MG63 (cell line): ENCODE measurements around the gene LINS1. TPM values are rescaled to one million over a fixed set of nuclear protein-coding genes. Genes with fewer than 3 reads are reported as not detected.

Experiments
- DNase-seq: peaks from one replicate; pipeline ENCODE4 v3.0.0-alpha.2; 2020
- H3K27me3 ChIP-seq: fragments of 250-450 bp; sonication (Bioruptor Pico); 2 replicates; pipeline ENCODE4 v1.5.1; 2020; ENCODE audit warnings: mild to moderate bottlenecking, moderate library complexity
- H3K36me3 ChIP-seq: fragments of 250-450 bp; sonication (Bioruptor Pico); 2 replicates; pipeline ENCODE4 v1.5.1; 2020; ENCODE audit warnings: mild to moderate bottlenecking, moderate library complexity
- H3K4me3 ChIP-seq: fragments of 250-450 bp; sonication (Bioruptor Pico); 2 replicates; pipeline ENCODE4 v1.5.1; 2020; ENCODE audit warnings: mild to moderate bottlenecking, moderate library complexity
- H3K9me3 ChIP-seq: fragments of 250-450 bp; sonication (Bioruptor Pico); 2 replicates; pipeline ENCODE4 v1.5.1; 2020; ENCODE audit warnings: mild to moderate bottlenecking, moderate library complexity
- total RNA-seq: library from RNA; depleted of rRNA; stranded (reverse); fragments of >200 nt; shearing (Covaris generic); gene quantifications from 2 replicates; pipeline ENCODE4 v1.2.3, GENCODE V29; 2014; ENCODE audit warnings: low replicate concordance; rRNA removed

LINS1 gene
- total RNA-seq, 1 experiment from 2014 or later = 8.0 TPM

DNA sequence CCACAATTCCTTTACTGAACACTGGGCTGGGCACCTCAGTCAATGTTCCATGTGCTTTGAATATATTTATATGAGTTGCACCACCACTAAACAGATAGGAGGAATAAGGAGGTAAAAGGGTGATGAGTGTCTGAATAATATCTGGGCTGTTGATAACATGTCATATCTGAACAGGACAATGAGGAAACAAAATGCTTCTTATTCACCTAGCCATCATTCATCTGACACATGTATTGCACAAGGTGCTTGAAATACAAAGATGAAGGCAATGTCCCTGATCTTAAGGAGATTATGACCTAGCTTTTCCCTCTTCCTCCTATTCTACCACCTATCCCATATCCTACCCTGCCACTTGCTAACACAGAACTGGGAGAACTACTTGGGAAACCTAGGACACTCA, 65.3 kb downstream of the LINS1 start:
- no peaks in the 10 kb centered on the region for H3K36me3 ChIP-seq
- no peak overlapping the region for H3K4me3 ChIP-seq
- no peak for DNase-seq
- H3K27me3 ChIP-seq = peaks cover 7% of the 10 kb centered on the region; the same call in 1 of the 2 replicates
- no peaks in the 10 kb centered on the region; the same call in 1 of the 2 replicates for H3K9me3 ChIP-seq

DNA sequence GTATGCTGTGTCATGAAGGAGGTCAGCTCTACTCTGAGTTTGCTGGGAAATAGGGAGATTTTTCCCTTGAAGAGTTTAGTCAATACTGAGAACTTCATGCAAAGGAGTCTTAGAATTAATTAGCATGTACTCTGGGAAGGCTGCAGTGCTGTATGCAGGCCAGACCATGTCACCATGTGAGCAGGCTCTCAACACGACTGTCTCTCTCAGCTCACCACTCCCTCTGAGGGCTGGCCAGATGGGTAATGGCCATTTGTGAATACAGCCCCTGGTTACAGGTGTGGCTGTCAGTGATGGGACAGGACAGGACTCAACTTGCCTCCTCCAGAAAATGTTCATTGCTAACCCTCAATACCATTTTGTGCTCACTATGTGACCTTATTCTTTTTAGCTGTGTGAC, 68.1 kb downstream of the LINS1 start:
- H3K27me3 ChIP-seq = peaks cover 16% of the 10 kb centered on the region
- no peaks in the 10 kb centered on the region for H3K36me3 ChIP-seq
- no peaks in the 10 kb centered on the region; the same call in 1 of the 2 replicates for H3K9me3 ChIP-seq
- DNase-seq = no peak
- no peak overlapping the region for H3K4me3 ChIP-seq

DNA sequence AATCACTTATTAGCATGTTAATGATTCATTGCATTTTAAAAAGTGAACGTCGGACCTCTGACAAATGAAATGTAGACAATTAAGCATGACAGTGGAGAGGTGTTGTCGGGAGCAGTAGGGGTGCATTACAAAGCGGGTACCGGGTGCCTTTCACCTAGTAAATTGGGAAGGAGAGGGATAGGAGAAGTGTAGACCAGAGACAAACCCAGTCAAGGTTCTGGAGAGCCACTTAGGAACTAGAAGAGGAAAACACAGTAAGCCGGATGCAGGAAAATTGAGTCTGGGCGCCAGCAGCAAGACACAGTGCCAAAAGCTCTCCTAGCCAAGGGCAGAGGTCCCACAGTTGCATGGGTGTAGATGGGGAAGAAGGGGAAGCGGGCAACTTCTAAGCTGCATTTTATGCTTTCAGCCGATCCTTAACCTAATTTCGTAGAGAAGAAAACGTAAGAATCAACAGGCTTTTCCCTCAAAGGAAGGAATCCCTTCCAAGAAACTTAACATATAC, 70.1 kb downstream of the LINS1 start:
- DNase-seq = peak; percentile 10
- H3K27me3 ChIP-seq = peaks cover 16% of the 10 kb centered on the region
- no peak overlapping the region for H3K4me3 ChIP-seq
- no peaks in the 10 kb centered on the region for H3K9me3 ChIP-seq
- H3K36me3 ChIP-seq = no peaks in the 10 kb centered on the region

DNA sequence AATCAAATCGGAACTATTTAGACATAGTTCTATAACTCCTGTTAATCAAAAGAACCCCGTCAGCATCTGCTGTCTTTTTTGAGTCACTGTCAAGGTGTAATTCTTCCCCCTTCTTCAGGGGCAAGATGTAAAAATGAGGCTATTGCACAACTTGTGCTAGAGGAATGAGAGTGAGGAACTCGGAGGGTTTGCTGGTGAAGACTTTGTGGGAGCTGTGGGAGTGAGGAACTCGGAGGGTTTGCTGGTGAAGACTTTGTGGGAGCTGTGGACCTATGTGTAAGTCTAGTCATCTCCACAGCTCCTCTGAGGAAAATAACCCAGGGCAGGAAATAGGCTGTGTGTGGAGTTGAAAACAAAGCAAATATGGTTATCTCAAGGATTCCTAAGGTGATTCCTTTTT, 70.8 kb downstream of the LINS1 start:
- Histone ChIP-seq H3K9me3 (no peaks in the 10 kb centered on the region), H3K4me3 (no peak overlapping the region), H3K36me3 (no peaks in the 10 kb centered on the region), H3K27me3 (peaks cover 16% of the 10 kb centered on the region)
- DNase-seq = no peak

DNA sequence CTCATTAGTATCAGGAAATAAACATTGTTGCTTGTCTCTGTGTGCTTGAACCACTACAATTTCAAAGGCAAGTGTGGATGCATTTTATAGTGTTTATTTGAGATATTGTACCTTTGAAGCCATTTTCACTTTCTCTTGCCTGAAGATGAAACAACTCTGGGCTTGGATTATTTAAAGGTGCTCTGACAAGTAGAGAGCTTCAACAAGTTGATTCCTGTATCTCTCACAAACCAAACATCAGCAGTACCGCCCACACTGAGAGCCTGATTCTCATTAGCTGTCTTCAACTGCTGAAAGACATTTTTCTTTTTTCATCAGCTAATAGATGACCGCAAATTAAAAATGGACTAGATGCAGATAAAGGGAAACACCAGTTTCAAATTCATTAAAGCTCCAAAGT, 72.4 kb downstream of the LINS1 start:
- Histone ChIP-seq H3K9me3 (no peaks in the 10 kb centered on the region), H3K27me3 (peaks cover 16% of the 10 kb centered on the region), H3K36me3 (no peaks in the 10 kb centered on the region), H3K4me3 (no peak overlapping the region)
- no peak for DNase-seq

DNA sequence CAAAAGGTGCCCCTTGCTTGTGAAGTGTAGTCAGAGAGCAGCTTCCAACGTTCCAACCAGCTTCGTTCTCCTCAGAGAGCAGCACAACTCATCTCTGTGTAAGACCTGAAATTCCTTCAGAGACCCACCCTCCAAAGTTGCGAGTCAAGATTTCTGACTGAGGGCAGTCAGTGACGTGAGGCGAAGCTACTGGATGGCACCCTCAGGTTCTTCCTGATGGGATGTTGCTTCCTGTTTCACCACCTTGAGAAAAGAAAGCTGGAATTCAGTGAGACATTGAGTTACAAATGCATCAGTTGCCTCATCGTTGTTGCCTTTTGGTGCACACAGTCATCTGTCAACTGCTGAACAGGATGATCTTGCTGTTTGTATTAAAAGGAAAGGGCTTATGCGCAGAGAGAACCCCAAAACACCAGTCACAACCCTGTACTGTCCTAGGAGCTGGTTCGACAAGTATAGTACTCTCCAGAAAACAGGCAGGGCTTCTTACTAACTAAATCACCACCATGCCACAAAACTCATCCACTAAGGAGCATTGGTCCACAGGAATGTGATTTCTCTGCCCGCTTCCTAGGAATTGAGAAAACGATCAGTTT, 73.1 kb downstream of the LINS1 start, which contains the start of gene CERS3:
CERS3 (minus strand) TSS at position 118 of the 596 bp plus-strand sequence. CDS start 27,101 bp downstream, outside the sequence.
- DNase-seq = no peak
- H3K9me3 ChIP-seq = no peaks in the 10 kb centered on the region
- H3K4me3 ChIP-seq = no peak within 1 kb of the TSS

DNA sequence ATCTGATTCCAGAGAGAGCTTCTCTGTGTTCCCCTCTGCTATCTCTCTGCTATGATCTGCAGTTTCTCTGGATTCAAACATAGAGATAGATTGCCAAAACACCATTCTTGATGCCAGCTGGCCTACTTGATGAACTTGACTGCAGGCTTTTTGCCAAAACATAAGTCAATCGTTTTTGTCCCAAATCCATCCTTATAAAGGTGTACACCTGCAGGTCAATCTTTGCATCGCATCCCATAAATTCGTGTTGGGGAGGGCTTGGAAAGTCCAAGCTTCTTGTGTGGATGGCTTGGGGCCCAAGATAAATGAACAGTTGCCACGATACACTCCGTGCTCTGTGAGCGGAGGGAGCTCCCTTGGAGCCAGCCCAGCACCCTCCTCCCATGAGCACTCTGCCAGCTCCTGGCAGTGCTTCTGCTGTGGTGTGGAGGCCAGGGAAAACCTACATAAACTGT, 75.9 kb downstream of the LINS1 start:
- DNase-seq = peak; percentile 84
- H3K4me3 ChIP-seq = no peak overlapping the region
- no peaks in the 10 kb centered on the region for H3K36me3 ChIP-seq
- peaks cover 3% of the 10 kb centered on the region for H3K27me3 ChIP-seq
- H3K9me3 ChIP-seq = peaks cover 3% of the 10 kb centered on the region; the same call in 1 of the 2 replicates

More for the DNA sequence above, 73.1 kb downstream of the LINS1 start, which contains the start of gene CERS3:
- Histone ChIP-seq H3K36me3 (no peaks in the 10 kb centered on the region), H3K27me3 (peaks cover 16% of the 10 kb centered on the region)

DNA sequence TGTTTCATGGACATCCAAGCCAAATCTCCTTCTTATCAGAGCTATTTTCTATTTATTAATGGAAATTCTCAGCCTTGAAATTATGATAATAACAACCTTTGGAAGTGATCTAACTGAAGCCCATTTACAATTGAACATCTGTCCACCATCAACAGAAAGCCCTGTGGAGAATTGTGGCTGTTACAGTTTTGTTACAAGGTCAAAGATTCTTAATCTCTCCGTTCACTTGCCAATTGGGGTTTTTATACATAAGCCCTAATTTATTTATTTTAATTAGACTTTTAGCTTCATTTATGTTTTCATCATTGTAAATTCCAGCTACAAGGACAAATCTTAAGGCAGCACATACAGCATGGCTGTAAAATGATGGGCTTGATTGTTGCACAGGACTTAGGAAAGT, 76.5 kb downstream of the LINS1 start:
- Histone ChIP-seq H3K4me3 (no peak overlapping the region), H3K27me3 (peaks cover 2% of the 10 kb centered on the region; the same call in 1 of the 2 replicates), H3K9me3 (peaks cover 3% of the 10 kb centered on the region; the same call in 1 of the 2 replicates), H3K36me3 (no peaks in the 10 kb centered on the region)
- no peak for DNase-seq

DNA sequence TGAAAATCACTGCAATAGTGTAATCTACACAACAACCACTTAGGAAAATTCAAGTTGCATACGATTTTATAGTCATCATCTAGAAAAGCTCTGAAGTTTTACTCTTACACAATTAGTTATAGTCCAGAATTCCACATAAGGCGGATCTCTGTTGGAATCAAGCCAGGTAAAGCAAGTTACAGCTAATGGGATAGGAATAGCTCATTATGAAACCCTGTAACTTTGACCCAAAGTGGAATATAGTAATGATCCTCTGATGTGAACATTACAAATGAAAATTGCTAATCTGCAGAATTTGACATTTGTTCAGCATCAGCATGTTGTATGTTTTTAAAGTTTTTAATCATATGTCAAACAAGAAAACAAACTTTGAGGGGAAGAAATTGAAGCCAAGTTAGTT, 77.7 kb downstream of the LINS1 start:
- Histone ChIP-seq H3K9me3 (peaks cover 3% of the 10 kb centered on the region; the same call in 1 of the 2 replicates), H3K4me3 (no peak overlapping the region), H3K27me3 (no peaks in the 10 kb centered on the region), H3K36me3 (no peaks in the 10 kb centered on the region)
- no peak for DNase-seq

DNA sequence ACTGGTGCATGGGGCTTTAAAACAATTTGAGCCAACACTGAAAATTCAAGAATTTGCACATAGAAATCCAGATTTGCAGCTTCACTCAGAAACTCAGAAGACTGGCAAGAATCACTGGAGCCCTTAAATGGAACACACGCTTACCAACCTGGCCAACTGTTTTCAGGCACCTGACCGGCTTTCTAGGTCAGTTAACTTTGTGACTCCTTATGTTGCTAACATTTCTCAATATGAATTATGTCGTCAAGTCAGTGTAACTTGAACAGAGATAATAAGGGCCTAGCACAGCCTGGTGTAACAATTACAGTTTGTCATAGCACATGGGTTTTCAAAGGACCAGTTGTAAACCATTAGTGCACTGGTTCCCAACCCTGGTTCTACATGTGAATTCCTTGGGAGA, 80.1 kb downstream of the LINS1 start:
- Histone ChIP-seq H3K36me3 (no peaks in the 10 kb centered on the region), H3K27me3 (no peaks in the 10 kb centered on the region), H3K9me3 (peaks cover 3% of the 10 kb centered on the region; the same call in 1 of the 2 replicates), H3K4me3 (no peak overlapping the region)
- DNase-seq = no peak

DNA sequence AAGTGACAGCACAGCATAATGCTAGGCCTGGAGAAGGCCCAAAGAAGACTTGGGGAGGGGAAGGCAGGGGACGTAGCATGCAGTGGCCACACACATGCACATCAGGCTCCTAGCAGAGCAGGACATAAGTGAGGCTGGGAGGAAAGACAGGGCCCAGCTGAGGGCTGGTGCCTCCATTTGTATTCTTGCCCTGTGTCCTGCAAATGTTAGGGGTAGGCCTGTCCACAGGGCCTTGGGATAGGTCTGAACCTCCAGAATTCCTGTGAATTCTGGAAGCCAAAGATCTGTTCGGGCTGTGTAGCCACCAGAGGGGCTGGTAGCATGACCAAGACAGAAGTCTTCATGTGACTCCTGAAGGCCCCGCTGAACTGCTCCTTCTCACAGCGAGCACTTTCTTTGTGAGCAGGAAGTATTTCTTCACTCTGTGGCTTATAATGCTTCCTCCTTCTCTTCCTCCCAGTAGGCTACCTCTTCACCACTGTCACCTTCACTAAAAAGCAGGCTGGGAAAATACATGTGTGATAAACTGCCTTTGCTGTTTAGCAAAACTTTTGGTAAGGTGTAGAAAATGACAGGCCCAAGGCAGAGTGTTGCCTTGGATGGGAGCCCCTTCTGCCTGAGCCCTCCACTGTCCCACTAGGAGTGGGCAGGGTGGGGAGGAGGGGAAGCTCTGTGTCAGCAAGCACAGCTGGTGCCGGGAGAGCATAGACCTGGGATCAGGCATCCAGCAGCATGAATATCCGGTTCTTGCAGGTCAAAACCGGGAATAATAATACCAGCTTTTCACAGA, 81.7 kb downstream of the LINS1 start:
- DNase-seq = no peak
- no peaks in the 10 kb centered on the region for H3K27me3 ChIP-seq
- H3K4me3 ChIP-seq = no peak overlapping the region
- H3K36me3 ChIP-seq = no peaks in the 10 kb centered on the region
- H3K9me3 ChIP-seq = peaks cover 3% of the 10 kb centered on the region; the same call in 1 of the 2 replicates

DNA sequence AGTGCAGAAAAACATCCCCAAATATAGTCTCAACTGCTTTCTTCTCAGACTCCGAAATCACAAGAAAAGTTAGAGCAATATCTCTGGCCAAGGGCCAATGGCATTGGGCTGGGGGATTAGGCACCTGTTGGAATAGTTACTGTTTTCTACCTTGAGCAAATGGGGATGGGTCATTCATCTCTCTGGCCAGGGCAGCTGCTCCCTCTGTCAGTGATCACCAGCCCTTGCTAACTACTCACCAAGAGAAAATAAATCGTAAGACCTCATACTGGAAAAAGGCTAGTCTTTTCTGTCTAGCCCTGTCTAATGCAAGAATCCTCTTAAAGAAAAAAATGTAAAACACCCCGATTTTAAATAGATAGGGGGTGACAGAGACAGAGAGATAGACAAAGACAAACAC, 84.1 kb downstream of the LINS1 start:
- no peak for DNase-seq
- no peak overlapping the region for H3K4me3 ChIP-seq
- H3K9me3 ChIP-seq = peaks cover 2% of the 10 kb centered on the region; the same call in 1 of the 2 replicates
- no peaks in the 10 kb centered on the region for H3K27me3 ChIP-seq
- H3K36me3 ChIP-seq = no peaks in the 10 kb centered on the region

Other genes starting within 250 kb of the LINS1 start
- not detected in 2 replicates for gene CERS3, start 73.2 kb downstream of the LINS1 start, total RNA-seq
- gene ASB7, start 405 bp upstream of the LINS1 start, total RNA-seq = 8.4 and 12.8 TPM in 2 replicates